ENCODE measurements around the gene NLGN3. TPM values are rescaled to one million over a fixed set of nuclear protein-coding genes. Genes with fewer than 3 reads are reported as not detected.

NLGN3 gene
- total RNA-seq, 6 experiments from 2014 or later: 0.12 to 0.25 (median 0.14) TPM; not detected in 1

GRCh38 chrX:71199252-71200008 is 54.8 kb downstream of the NLGN3 start:
- DNase-seq: no peak
- 62% methylated on average over 5 of the region's 7 CpGs for WGBS (ENCODE audit: insufficient coverage, low coverage, low lambda C conversion rate, missing lambda C conversion rate)
- H3K27ac ChIP-seq: no peak overlapping the region
- H3K4me3 ChIP-seq: no peak overlapping the region
- no peak for TF ChIP-seq POLR2A (IDR thresholded peaks at IDR 0.05)
- TF ChIP-seq CTCF (IDR thresholded peaks at IDR 0.05): no peak
- no peaks in the 10 kb centered on the region for H3K36me3 ChIP-seq
- ATAC-seq: peak in 2 of 4 donors; percentile 25 to 78
- H3K9me3 ChIP-seq: no peaks in the 10 kb centered on the region
- intact Hi-C loops (cut with DNase I): no loop called here
- no peaks in the 10 kb centered on the region for H3K4me1 ChIP-seq
- no peaks in the 10 kb centered on the region for H3K27me3 ChIP-seq

GRCh38 chrX:71210816-71211215 is 66.2 kb downstream of the NLGN3 start:
- H3K27me3 ChIP-seq: no peaks in the 10 kb centered on the region
- no peak overlapping the region for H3K27ac ChIP-seq
- DNase-seq (no peak), ATAC-seq (no peak)
- 60% methylated on average over 2 of the region's 3 CpGs for WGBS (ENCODE audit: insufficient coverage, low coverage, low lambda C conversion rate, missing lambda C conversion rate)
- peaks cover 0 to 21% (median 9%) of the 10 kb centered on the region in 4 donors for H3K4me1 ChIP-seq
- intact Hi-C loops (cut with DNase I): no loop called here
- H3K4me3 ChIP-seq: no peak overlapping the region
- H3K36me3 ChIP-seq: no peaks in the 10 kb centered on the region
- no peaks in the 10 kb centered on the region for H3K9me3 ChIP-seq
- TF ChIP-seq CTCF (IDR thresholded peaks at IDR 0.05): no peak
- TF ChIP-seq POLR2A (IDR thresholded peaks at IDR 0.05): no peak

GRCh38 chrX:71212536-71212935 is 67.9 kb downstream of the NLGN3 start:
- DNase-seq: no peak
- no peaks in the 10 kb centered on the region for H3K27me3 ChIP-seq
- 50% methylated on average over 5 of the region's 5 CpGs for WGBS (ENCODE audit: insufficient coverage, low coverage, low lambda C conversion rate, missing lambda C conversion rate)
- intact Hi-C loops (cut with DNase I): no loop called here
- no peak for ATAC-seq
- no peak for TF ChIP-seq CTCF (IDR thresholded peaks at IDR 0.05)
- TF ChIP-seq POLR2A (IDR thresholded peaks at IDR 0.05): no peak
- peaks cover 0 to 26% (median 10%) of the 10 kb centered on the region in 4 donors for H3K4me1 ChIP-seq
- no peak overlapping the region for H3K4me3 ChIP-seq
- no peaks in the 10 kb centered on the region for H3K36me3 ChIP-seq
- H3K27ac ChIP-seq: peak overlapping the region in 1 of 3 donors; percentile 67
- H3K9me3 ChIP-seq: no peaks in the 10 kb centered on the region

GRCh38 chrX:71214152-71214551 is 69.5 kb downstream of the NLGN3 start:
- Histone ChIP-seq H3K36me3 (no peaks in the 10 kb centered on the region), H3K4me3 (peak overlapping the region in 2 of 3 donors; percentile 68 to 75), H3K9me3 (no peaks in the 10 kb centered on the region), H3K4me1 (peaks cover 0 to 36% (median 13%) of the 10 kb centered on the region in 4 donors), H3K27me3 (no peaks in the 10 kb centered on the region), H3K27ac (peak overlapping the region; percentile 21 to 68 (median 67))
- intact Hi-C loops (cut with DNase I): no loop called here
- TF ChIP-seq CTCF (IDR thresholded peaks at IDR 0.05) (no peak), POLR2A (IDR thresholded peaks at IDR 0.05) (no peak)
- ATAC-seq (peak; percentile 33 to 60 (median 53)), DNase-seq (peak in 1 of 3 donors; percentile 56)
- WGBS (ENCODE audit: insufficient coverage, low coverage, low lambda C conversion rate, missing lambda C conversion rate): 20% methylated on average over 1 of the region's 1 CpG
